Measurements from ENCODE around the gene TOP2B. TPM values are rescaled to one million over a fixed set of nuclear protein-coding genes. Genes with fewer than 3 reads are reported as not detected.

TOP2B gene
- total and polyA plus RNA-seq, 2 experiments from 2014 or later: 92.0 to 179 TPM

DNA sequence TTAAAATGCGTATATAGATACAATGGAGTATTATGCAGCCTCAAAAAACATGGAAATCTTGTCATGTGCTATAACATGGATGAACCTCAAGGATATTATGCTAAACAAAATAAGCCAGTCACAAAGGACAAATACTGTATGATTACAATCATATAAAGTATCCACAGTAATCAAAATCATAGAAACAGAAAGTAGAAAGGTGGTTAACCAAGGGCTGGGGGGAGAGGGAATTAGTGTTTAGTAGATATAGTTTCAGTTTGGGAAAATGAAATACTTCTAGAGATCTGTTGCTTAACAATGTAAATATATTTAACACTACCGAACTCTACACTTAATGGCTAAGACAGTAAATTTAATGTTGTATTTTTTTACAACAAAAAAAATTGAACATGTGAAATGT is 9.0 kb downstream of the TOP2B start (continued):
- TF ChIP-seq, protein P1, sequence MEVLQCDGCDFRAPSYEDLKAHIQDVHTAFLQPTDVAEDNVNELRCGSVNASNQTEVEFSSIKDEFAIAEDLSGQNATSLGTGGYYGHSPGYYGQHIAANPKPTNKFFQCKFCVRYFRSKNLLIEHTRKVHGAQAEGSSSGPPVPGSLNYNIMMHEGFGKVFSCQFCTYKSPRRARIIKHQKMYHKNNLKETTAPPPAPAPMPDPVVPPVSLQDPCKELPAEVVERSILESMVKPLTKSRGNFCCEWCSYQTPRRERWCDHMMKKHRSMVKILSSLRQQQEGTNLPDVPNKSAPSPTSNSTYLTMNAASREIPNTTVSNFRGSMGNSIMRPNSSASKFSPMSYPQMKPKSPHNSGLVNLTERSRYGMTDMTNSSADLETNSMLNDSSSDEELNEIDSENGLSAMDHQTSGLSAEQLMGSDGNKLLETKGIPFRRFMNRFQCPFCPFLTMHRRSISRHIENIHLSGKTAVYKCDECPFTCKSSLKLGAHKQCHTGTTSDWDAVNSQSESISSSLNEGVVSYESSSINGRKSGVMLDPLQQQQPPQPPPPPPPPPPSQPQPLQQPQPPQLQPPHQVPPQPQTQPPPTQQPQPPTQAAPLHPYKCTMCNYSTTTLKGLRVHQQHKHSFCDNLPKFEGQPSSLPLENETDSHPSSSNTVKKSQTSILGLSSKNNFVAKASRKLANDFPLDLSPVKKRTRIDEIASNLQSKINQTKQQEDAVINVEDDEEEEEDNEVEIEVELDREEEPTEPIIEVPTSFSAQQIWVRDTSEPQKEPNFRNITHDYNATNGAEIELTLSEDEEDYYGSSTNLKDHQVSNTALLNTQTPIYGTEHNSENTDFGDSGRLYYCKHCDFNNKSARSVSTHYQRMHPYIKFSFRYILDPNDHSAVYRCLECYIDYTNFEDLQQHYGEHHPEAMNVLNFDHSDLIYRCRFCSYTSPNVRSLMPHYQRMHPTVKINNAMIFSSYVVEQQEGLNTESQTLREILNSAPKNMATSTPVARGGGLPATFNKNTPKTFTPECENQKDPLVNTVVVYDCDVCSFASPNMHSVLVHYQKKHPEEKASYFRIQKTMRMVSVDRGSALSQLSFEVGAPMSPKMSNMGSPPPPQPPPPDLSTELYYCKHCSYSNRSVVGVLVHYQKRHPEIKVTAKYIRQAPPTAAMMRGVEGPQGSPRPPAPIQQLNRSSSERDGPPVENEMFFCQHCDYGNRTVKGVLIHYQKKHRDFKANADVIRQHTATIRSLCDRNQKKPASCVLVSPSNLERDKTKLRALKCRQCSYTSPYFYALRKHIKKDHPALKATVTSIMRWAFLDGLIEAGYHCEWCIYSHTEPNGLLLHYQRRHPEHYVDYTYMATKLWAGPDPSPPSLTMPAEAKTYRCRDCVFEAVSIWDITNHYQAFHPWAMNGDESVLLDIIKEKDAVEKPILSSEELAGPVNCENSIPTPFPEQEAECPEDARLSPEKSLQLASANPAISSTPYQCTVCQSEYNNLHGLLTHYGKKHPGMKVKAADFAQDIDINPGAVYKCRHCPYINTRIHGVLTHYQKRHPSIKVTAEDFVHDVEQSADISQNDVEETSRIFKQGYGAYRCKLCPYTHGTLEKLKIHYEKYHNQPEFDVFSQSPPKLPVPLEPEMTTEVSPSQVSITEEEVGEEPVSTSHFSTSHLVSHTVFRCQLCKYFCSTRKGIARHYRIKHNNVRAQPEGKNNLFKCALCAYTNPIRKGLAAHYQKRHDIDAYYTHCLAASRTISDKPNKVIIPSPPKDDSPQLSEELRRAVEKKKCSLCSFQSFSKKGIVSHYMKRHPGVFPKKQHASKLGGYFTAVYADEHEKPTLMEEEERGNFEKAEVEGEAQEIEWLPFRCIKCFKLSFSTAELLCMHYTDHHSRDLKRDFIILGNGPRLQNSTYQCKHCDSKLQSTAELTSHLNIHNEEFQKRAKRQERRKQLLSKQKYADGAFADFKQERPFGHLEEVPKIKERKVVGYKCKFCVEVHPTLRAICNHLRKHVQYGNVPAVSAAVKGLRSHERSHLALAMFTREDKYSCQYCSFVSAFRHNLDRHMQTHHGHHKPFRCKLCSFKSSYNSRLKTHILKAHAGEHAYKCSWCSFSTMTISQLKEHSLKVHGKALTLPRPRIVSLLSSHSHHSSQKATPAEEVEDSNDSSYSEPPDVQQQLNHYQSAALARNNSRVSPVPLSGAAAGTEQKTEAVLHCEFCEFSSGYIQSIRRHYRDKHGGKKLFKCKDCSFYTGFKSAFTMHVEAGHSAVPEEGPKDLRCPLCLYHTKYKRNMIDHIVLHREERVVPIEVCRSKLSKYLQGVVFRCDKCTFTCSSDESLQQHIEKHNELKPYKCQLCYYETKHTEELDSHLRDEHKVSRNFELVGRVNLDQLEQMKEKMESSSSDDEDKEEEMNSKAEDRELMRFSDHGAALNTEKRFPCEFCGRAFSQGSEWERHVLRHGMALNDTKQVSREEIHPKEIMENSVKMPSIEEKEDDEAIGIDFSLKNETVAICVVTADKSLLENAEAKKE (CRISPR knock-in tag; IDR thresholded peaks at IDR 0.05): no peak
- TF ChIP-seq NANOG (IDR thresholded peaks at IDR 0.05; ENCODE audit: borderline replicate concordance) (no peak), ZNF114 (CRISPR knock-in tag; IDR thresholded peaks at IDR 0.05) (no peak)

DNA sequence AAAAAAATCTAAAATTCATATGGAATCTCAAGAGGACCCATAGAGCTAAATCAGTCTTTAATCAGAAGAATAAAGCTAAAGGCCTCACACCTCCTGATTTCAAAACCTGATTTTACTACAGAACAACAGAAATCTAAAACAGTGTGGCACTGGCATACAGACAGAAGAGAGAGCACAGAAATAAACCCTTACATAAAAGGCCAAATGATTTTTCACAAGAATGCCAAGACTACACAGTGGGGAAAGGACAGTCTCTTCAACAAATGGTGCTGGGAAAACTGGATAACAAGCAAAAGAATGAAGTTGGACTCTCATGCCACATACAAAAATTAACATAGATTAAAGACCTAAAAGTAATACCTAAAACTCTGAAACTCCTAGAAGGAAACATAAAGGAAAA is 10.1 kb downstream of the TOP2B start:
- Histone ChIP-seq H3K4me2 (no peak overlapping the region), H3K4me3 (no peak overlapping the region), H3K36me3 (ENCODE audit: insufficient read depth) (no peaks in the 10 kb centered on the region), H2AFZ (no peak overlapping the region), H3K79me2 (replicated peaks; ENCODE audit: insufficient read depth) (peaks cover 100% of the 10 kb centered on the region), H3K27me3 (ENCODE audit: insufficient read depth) (no peaks in the 10 kb centered on the region), H3K9me2 (ENCODE audit: insufficient read depth) (no peaks in the 10 kb centered on the region), H4K20me1 (replicated peaks; ENCODE audit: insufficient read depth) (peaks cover 17% of the 10 kb centered on the region), H3K4me1 (ENCODE audit: insufficient read depth) (peaks cover 34% of the 10 kb centered on the region), H3F3A (replicated peaks; ENCODE audit: low read depth) (no peaks in the 10 kb centered on the region), H3K27ac (ENCODE audit: low read depth) (no peak overlapping the region)
- H3K9me3 Mint-ChIP-seq: peaks cover 5% of the 10 kb centered on the region; the same call in 2 of the 3 replicates
- H3K4me3 Mint-ChIP-seq: no peak overlapping the region
- DNase-seq (ENCODE audit: low spot score): no peak
- H3K27ac Mint-ChIP-seq: no peak overlapping the region
- H3K4me1 Mint-ChIP-seq: peaks cover 44% of the 10 kb centered on the region
- no peak for ATAC-seq
- peaks cover 12% of the 10 kb centered on the region for H3K36me3 Mint-ChIP-seq (ENCODE audit: low read depth)
- TF ChIP-seq ETS1 (IDR thresholded peaks at IDR 0.05) (no peak), ZNF114 (CRISPR knock-in tag; IDR thresholded peaks at IDR 0.05) (no peak), CTCF (conservative IDR thresholded peaks at IDR 0.05; ENCODE audit: low read depth in 2 of 2) (no peak), EZH2 (IDR thresholded peaks at IDR 0.05; ENCODE audit: low read depth, unreplicated experiment) (no peak), REST (IDR thresholded peaks at IDR 0.05; ENCODE audit: unreplicated experiment) (no peak), JUNB (IDR thresholded peaks at IDR 0.05; ENCODE audit: unreplicated experiment) (no peak), NANOG (IDR thresholded peaks at IDR 0.05; ENCODE audit: borderline replicate concordance) (no peak), STAT1 (IDR thresholded peaks at IDR 0.05; ENCODE audit: unreplicated experiment) (no peak)
- no peaks in the 10 kb centered on the region for H3K27me3 Mint-ChIP-seq (ENCODE audit: insufficient read depth, low read depth, poor library complexity)

All from GM23338 (cell line).